ENCODE data around the gene PMEPA1.

The PMEPA1 gene

GRCh38 chr20:57708694-57709673, 831 bp downstream of the PMEPA1 start:
- DNase-seq: peak in 1 of 2 experiments; percentile 64

- peak in 1 of 2 experiments; percentile 51 for DNase-seq
Measured at GRCh38 chr20:57707849-57708693, 1.7 kb downstream of the PMEPA1 start.

DNA sequence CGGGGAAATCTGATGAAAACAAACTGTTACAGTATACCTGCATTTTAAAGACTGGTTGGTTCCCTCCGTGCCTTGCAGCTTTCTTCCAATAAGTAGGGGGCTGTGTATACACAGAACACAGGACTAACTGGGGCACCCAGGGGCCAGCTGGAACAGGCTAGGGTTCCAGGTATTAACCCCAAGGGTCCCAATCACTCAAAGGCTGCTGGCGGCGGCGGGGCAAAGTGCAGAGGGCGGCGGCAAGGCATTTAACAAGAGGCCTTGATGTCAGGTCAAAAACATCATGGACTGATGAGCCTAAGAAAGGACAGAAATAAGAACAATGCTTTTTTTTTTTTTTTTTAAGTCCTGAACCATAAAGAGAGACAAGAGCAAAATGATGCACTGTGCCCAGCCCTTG, 2.5 kb downstream of the PMEPA1 start:
- DNase-seq: no peak

GRCh38 chr20:57705127-57705899, 4.5 kb downstream of the PMEPA1 start:
- no peak for DNase-seq

GRCh38 chr20:57704245-57704644, 5.6 kb downstream of the PMEPA1 start:
- DNase-seq: no peak

DNA sequence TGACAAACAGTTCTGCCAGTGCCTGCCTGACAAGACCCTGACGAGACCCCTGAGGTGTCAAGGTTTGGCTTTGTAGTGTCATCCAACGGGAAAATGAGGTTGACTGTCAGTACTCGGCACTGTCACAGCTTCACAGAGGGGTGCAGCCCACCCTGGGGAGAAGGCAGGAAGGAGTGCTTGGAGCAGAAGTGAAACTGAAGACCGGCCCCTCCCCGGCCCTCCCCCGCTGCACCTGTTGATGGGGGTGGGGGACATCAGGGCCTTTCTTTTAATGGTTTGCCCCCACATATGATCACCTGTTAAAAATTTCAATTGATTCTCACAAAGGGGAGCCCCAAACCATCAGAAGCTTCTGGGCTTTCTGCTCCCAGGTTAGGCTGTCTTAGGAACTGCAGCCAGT, 6.8 kb downstream of the PMEPA1 start:
- no peak for DNase-seq

- no peak for DNase-seq
Measured at GRCh38 chr20:57702521-57702920, 7.3 kb downstream of the PMEPA1 start.

DNA sequence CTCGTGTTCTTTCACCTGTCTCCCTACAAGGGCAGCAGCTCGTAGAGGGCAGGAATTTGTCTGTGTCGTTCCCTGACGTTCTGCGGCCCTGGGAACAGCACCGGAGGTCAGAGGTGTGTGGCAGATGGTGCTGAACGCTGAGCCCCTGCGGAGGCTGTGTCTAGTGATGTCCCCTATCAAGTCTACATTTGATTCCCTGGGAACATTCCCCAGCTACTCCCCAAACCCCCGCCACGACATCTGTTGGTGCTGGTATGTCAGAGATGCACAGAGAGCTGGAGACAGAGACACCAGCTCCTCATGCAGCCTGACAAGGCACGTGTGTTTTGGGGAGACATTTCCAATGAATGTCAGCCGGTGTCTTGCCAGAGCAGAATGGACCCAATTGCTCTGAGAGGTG, 7.7 kb downstream of the PMEPA1 start:
- DNase-seq: no peak

- no peak for DNase-seq
Measured at GRCh38 chr20:57701651-57702050, 8.2 kb downstream of the PMEPA1 start.

DNA sequence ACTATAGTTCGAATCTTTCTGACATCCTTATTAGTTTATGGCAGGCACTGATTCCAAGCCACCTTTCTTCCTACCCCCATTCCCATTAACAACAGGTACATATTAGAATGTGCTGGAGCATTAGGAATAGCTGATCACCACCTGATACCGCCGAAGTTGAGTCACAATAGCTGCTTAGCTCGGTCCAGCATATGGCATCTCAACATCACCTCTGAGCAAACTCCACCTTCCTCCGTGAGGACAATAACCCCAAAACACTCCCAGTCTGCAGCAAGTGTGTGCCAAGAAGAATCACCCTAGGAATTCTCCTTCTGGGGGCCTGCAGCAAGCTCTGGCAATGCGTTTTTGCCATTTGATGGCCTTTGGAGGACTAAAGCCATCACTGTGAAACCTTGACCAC, 8.7 kb downstream of the PMEPA1 start:
- no peak for DNase-seq

DNA sequence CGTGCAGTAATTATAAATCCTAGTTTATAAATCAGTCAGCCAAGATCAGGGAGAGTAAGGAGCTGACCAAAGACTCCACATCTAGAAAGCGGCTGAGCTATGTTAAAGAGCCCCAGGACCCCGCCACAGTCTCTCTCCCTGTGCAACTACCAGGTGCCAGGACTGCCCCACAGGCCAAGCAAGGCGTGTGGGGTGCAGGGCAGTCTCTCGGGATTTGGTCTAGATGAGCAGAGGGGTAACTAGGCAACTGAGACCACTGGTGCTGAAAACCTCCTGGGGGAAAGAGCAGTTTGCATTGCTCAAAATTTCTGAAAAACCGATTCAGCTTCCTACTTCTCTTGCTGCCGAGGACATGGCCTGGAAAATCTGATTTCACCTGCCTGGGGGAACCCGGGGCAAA, 10.4 kb downstream of the PMEPA1 start:
- peak in 1 of 2 experiments; percentile 44 for DNase-seq

- DNase-seq: peak in 1 of 2 experiments; percentile 20
Measured at GRCh38 chr20:57698867-57699275, 10.9 kb downstream of the PMEPA1 start.

- DNase-seq: no peak
Measured at GRCh38 chr20:57698116-57698866, 11.5 kb downstream of the PMEPA1 start.

DNA sequence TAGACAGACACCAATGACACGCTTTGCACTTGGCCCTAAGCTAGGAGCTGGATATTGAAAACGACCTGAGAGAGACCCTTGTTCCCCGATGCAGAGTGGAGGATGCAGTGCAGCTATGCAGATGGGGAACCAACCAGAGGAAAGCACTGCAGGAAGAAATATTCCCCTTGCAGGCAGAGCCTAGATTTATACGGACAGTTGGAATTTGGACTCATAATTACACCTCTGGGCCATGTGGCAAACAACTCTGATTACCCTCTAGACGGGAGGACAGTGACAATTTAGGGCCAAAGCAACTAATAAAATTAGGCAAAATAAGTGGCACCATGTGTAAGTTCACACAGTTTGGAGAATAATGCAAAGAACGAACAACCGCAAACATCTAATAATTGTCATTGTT, 12.3 kb downstream of the PMEPA1 start:
- no peak for DNase-seq

- DNase-seq: no peak
Measured at GRCh38 chr20:57696401-57696961, 13.3 kb downstream of the PMEPA1 start.

GRCh38 chr20:57695940-57696339, 13.9 kb downstream of the PMEPA1 start:
- DNase-seq: no peak

DNA sequence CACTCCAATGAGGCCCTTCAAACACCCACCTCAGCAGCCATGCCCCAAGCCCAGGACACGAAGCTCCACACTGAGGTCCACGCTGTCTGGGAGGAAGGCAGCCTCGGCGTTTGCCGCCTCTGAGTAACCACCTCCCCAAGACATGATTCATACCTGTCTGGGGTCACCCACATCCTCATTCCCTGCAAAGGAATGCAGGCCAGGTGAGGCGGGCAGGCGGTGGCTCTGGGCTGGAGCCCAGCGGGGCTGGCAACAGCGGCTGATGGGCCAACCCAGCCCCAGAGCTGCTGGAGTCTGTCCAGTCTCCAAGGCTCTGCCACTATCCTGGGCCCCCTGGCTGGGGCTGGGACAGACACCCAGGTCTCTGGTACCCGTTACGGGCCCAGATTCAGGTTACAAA, 14.8 kb downstream of the PMEPA1 start:
- no peak for DNase-seq

GRCh38 chr20:57694481-57694880, 15.3 kb downstream of the PMEPA1 start:
- no peak for DNase-seq

DNA sequence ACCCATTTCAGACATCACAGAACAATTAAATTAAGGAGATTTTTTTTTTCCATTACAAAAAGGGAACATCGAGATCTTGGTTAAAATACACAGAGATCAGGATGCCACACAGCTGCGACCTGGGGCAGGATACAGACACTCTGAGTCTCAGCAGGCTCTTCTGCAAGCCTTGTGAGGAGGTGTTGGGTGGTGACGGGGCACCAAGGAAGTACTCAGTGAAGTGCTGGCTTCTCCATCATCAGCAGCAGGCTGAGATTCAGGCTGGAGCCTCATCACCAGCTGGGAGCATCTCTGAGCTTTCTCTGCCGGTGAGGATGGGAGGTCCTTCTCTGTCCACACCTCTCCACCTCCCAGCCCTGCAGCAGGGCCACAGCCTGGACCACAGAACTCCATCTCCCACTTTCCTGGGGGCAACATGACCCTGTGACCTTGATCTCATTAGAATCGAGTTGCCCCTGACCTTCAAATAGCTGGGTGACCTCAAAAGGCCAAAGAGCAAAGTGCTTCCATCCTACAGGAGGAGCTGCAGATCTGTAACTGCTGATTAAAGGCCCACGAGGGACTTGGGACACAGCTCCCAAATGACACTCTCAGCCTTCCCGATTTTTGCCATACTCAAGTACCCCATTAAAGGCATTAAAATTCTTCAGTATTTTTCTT, 16.0 kb downstream of the PMEPA1 start:
- no peak for DNase-seq

DNA sequence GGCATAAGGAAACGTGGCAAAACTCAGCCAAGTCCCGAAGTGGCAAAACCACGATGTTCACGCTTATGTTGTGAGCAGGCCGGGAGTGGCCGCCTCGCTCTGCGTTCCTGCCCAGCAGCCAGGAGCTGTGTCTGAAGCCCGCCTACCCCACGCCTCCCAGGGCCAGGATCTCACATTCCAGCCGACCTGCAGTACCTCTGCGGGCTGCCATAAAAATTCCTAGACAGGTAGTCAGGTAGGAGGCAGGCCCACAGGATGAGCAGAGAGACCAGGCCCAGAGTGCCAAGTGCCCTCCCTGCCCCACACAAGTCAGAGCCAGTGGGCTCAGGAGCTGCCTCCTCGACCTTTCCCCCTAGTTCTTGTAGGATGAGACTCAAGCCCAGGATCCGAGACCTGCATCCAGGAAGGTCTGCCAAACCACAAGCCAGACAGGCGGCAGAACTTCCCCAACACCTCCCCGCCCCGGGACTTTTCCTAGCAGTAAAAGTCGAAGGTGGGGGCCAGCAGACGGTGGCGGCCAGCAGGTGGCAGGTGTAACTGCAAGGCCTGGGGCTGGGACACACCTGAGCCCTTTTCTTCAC, 16.7 kb downstream of the PMEPA1 start:
- peak in 1 of 2 experiments; percentile 57 for DNase-seq

GRCh38 chr20:57692393-57692792, 17.4 kb downstream of the PMEPA1 start:
- no peak for DNase-seq

Measured in NCI-H526 (cell line).